Astrocyte of the spinal cord (primary cell): ENCODE data around the gene CTIF.
A peak's percentile ranks its signal among the peaks of the same experiment; 100 is the strongest.
"Not testable (repeated sequence)": the region's sequence is repeated elsewhere in the genome, so short reads cannot be mapped to it uniquely, and the experiment has no call there.

ENCODE experiments used
- DNase-seq: peaks from one replicate; pipeline ENCODE4 v3.0.0; 2011; ENCODE audit warnings: low read depth, low spot score
- H3K4me3 ChIP-seq: 2 replicates; pipeline ENCODE4 v1.5.1; 2011; ENCODE audit warnings: low read depth, mild to moderate bottlenecking, low read length, moderate library complexity
- in situ Hi-C: cut with HindIII; loops from 2 replicates; pipeline ENCODE4 v1.10.0; 2017; ENCODE audit warnings: low sequenced_read_pairs
- TF ChIP-seq, protein P1 (sequence below): IDR thresholded peaks from 2 replicates; pipeline ENCODE4 v1.5.1; 2012; ENCODE audit warnings: low read depth, mild to moderate bottlenecking, low read length, inconsistent platforms

Gene CTIF

DNA sequence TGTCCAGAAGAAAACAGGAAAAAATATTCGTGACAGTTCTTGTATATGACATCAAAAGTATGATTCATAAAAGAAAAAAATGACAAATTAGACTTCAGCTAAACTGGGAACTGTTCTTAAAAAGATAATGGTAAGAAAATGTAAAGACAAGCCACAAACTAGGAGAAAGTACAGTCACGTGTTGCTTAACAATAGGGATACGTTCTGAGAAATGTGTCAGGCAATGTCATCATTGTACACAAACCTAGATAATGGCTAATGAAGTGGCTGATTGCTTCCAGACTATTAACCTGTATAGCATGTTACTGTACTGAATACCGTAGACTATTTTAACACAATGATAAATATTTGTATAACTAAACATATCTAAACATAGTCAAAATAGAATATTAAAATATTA lies 35.9 kb upstream of the CTIF start:
- in situ Hi-C loops = no loop called here
- no peak overlapping the region for H3K4me3 ChIP-seq
- DNase-seq = no peak
- TF ChIP-seq, protein P1, sequence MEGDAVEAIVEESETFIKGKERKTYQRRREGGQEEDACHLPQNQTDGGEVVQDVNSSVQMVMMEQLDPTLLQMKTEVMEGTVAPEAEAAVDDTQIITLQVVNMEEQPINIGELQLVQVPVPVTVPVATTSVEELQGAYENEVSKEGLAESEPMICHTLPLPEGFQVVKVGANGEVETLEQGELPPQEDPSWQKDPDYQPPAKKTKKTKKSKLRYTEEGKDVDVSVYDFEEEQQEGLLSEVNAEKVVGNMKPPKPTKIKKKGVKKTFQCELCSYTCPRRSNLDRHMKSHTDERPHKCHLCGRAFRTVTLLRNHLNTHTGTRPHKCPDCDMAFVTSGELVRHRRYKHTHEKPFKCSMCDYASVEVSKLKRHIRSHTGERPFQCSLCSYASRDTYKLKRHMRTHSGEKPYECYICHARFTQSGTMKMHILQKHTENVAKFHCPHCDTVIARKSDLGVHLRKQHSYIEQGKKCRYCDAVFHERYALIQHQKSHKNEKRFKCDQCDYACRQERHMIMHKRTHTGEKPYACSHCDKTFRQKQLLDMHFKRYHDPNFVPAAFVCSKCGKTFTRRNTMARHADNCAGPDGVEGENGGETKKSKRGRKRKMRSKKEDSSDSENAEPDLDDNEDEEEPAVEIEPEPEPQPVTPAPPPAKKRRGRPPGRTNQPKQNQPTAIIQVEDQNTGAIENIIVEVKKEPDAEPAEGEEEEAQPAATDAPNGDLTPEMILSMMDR = no peak

DNA sequence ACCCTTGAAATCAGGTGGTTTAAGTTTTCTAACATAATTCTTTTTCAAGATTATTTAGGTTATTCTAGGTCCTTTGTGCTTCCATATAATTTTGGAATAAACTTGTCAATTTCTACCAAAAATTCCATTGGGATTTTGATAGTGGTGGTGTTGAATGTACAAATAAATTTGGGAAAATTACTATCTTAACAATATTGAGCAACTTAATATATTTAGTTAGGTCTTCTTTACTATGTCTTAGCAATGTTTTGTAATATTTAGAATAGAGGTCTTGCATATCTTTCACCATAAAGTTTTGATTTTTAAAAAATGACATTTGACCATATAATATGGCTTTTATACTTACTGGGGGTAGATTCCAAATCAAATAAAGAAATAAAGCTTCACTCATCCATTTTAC lies 34.0 kb upstream of the CTIF start:
- TF ChIP-seq, protein P1 = no peak
- in situ Hi-C loops = no loop called here
- DNase-seq = no peak
- no peak overlapping the region for H3K4me3 ChIP-seq

DNA sequence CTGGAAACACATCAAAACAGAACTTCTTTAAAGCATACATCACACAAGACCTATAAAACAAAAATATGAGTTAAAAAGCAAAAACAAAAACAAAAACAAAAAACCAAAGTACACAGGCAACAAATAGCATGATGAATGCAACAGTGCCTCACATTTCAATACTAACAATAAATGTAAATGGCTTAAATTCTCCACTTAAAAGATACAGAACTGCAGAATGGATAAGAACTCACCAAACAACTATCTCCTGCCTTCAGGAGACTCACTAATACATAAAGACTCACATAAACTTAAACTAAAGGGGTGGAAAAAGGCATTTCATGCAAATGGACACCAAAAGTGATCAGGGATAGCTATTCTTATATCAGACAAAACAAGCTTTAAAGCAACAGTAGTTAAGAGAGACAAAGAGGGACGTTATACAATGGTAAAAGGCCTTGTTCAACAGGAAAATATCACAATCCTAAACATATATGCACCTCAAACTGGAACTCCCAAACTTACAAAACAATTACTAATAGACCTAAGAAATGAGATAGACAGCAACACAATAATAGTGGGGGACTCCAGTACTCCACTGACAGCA lies 31.8 kb upstream of the CTIF start:
- DNase-seq, in situ Hi-C loops, H3K4me3 ChIP-seq: not testable (repeated sequence)

DNA sequence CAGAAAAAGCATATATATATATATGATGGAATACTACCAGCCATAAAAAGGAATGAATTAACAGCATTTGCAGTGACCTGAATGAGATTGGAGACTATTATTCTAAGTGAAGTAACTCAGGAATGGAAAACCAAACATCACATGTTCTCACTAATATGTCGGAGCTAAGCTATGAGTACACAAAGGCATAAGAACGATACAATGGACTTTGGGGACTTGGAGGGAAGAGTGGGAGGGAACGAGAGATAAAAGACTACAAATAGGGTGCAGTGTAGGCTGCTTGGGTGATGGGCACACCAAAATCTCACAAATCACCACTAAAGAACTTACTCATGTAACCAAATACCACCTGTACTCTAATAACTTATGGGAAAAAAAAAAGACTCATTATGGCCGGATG lies 26.3 kb upstream of the CTIF start:
- H3K4me3 ChIP-seq, DNase-seq, in situ Hi-C loops: not testable (repeated sequence)

DNA sequence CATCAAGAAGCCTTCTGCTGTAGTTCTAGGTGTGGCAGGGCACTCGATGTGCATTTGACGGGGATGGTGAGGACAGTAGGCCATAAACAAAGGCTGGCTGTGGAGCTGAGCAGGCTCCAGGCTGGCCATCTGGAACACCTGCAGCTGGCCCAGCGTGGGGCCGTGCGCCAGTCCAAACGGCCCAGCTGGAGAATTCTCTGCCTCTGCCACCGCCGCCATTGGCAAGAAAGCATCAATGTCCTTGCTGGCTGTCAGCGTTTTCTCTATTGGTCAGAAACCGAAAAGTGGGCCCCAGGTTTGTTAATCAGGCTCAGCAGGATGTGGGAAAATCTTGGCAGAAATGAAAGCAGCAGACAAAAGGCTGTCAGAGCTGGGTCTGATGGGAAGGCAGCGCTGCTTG lies 24.0 kb upstream of the CTIF start:
- TF ChIP-seq, protein P1 = no peak
- no peak overlapping the region for H3K4me3 ChIP-seq
- DNase-seq = peak; percentile 26
- in situ Hi-C loops = no loop called here

DNA sequence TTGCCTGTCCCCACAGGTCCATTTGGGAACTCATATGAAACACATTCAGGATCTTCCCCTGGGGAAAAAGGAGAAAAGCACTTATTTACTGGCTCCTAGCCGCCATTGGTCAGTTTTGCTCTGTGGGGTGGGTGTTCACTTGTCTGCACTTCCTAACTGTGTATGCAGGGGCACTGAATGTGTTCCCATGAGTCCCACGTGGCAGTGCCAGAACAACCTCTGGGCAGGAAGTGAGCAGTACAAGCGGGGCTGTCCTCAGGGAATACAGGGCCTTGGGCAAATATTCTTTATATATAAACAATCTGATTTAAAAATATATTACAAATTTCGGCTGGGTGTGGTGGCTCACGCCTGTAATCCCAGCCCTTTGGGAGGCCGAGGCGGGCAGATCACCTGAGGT lies 21.8 kb upstream of the CTIF start:
- in situ Hi-C loops = no loop called here
- TF ChIP-seq, protein P1 = no peak
- H3K4me3 ChIP-seq = no peak overlapping the region
- DNase-seq = no peak

DNA sequence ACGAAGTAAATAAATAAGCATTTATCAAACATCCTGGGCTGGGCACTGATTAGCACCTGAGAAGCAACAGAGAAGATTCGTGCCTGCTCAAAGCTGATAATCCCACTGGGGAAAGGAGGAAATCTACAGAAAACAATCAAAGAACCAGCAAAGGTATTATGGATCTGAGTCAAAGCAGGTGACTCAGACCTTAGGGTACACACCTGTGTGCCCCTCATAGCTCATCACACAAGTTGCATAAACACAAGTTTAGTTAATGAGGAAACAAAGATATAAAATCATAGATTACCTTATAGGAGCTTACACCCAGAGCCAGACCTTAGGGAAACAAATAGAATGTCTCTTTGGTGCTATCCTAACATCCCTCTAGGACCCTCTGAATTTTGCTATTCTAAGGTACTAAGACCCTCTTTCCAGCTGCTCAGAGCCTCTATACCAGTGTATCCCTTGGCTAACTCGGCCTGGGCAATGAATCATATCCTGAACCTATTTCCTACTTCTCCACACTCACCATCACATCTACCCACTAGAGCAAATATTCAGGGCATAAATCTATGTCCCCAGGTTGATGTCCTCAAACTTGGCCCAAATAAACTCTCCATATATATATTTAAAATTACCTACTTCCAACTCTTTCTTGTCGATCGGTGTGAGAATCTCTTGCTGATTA lies 19.3 kb upstream of the CTIF start:
- TF ChIP-seq, protein P1 = no peak
- no peak overlapping the region for H3K4me3 ChIP-seq
- in situ Hi-C loops = no loop called here
- DNase-seq = no peak
